Lower lobe of right lung (tissue), 2 donors: ENCODE data around the gene SERPINB1. TPM values are rescaled to one million over a fixed set of nuclear protein-coding genes. Genes with fewer than 3 reads are reported as not detected.
"Not testable (repeated sequence)": the region's sequence is repeated elsewhere in the genome, so short reads cannot be mapped to it uniquely, and the experiment has no call there.

ENCODE experiments used
- ATAC-seq, 2 donors: fragments of 200-7000 bp; cut with Tn5 transposase; one replicate each; pipeline ENCODE4 v1.9.1; 2020 to 2022; ENCODE audit warnings: mild to moderate bottlenecking in 2 of 2, moderate library complexity in 2 of 2
- DNase-seq: peaks from one replicate; pipeline ENCODE4 v3.0.0-alpha.2; 2020
- H3K27ac ChIP-seq: fragments of 200-600 bp; one replicate; pipeline ENCODE4 v1.8.0; 2022
- H3K27me3 ChIP-seq: fragments of 200-600 bp; one replicate; pipeline ENCODE4 v1.8.0; 2022; ENCODE audit warnings: low read depth
- H3K36me3 ChIP-seq: fragments of 200-600 bp; one replicate; pipeline ENCODE4 v1.8.0; 2022; ENCODE audit warnings: mild to moderate bottlenecking
- H3K4me1 ChIP-seq: fragments of 200-600 bp; one replicate; pipeline ENCODE4 v1.8.0; 2022
- H3K4me3 ChIP-seq: fragments of 200-600 bp; one replicate; pipeline ENCODE4 v1.8.0; 2022; ENCODE audit warnings: mild to moderate bottlenecking
- H3K9me3 ChIP-seq: fragments of 200-600 bp; one replicate; pipeline ENCODE4 v1.8.0; 2022
- CTCF ChIP-seq: fragments of 200-600 bp; IDR thresholded peaks from one replicate; pipeline ENCODE4 v1.8.0; 2022; ENCODE audit warnings: antibody characterized with exemption, mild to moderate bottlenecking
- intact Hi-C: fragments of 100-400 bp; cut with DNase I; formaldehyde crosslinking; loops from one replicate; pipeline ENCODE4 v1.11.0; 2022
- total RNA-seq: library from RNA; stranded (reverse); fragmentation: NEBNext Ultra II Directional; extraction: Animal tissue kit (Norgen Biotek cat#: 25700); gene quantifications from one replicate; pipeline ENCODE4 v1.2.1, GENCODE V29; 2021
- donor health status: DM: no; HTN: yes; CAD: no; lungs with severe emphysema.

The SERPINB1 gene
- total RNA-seq, 1 donor from 2014 or later: 125 TPM

DNA sequence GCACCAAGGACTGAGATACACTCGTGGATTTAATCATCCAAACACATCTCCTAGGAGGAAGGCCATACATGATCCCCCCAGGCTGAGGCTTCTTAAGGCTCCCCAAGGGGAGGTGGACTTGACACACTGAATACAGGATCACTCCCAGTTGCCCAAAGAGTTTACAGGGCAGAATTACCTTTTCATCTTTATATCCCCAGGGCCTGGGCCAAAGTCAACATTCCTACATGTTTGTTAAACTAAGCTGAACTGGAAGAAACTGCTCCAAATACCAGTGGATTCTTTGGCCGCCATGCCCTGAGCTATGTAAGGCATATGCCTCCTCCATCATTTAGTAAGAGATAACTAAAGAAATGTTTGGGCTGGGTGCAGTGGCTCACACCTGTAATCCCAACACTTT is 22.2 kb upstream of the SERPINB1 start:
- ATAC-seq: no peak
- no peak for TF ChIP-seq CTCF

GRCh38 chr6:2862712-2863181 is 21.1 kb upstream of the SERPINB1 start:
- no peak overlapping the region for H3K4me3 ChIP-seq
- ATAC-seq: no peak
- DNase-seq: no peak
- H3K27ac ChIP-seq: no peak overlapping the region
- TF ChIP-seq CTCF: no peak
- intact Hi-C loops: no loop called here
- no peaks in the 10 kb centered on the region for H3K27me3 ChIP-seq
- H3K4me1 ChIP-seq: peaks cover 28% of the 10 kb centered on the region
- no peaks in the 10 kb centered on the region for H3K9me3 ChIP-seq
- H3K36me3 ChIP-seq: no peaks in the 10 kb centered on the region

More for the DNA sequence above, 22.2 kb upstream of the SERPINB1 start:
- peaks cover 16% of the 10 kb centered on the region for H3K4me1 ChIP-seq
- no peaks in the 10 kb centered on the region for H3K9me3 ChIP-seq
- H3K27me3 ChIP-seq: no peaks in the 10 kb centered on the region
- H3K36me3 ChIP-seq: no peaks in the 10 kb centered on the region
- no peak overlapping the region for H3K27ac ChIP-seq
- no peak for DNase-seq
- H3K4me3 ChIP-seq: no peak overlapping the region
- intact Hi-C loops: no loop called here

DNA sequence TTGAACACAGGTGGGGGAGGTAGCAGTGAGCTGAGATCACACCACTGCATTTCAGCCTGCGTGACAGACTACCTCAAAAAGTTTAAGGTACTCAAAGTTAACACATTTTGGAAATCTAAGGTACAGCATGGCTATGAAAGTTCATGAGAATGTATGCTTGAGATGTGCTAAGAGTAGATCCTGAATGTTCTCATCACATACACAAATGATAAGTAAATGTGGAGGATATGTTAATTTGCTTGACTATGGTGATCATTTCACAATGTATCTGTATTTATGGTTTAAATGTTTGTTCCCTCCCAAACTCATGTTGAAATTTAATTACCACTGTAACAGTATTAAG is 20.1 kb upstream of the SERPINB1 start:
- ATAC-seq (no peak), DNase-seq (no peak)
- TF ChIP-seq CTCF: no peak
- no peak overlapping the region for H3K27ac ChIP-seq
- intact Hi-C loops: no loop called here
- no peaks in the 10 kb centered on the region for H3K27me3 ChIP-seq
- H3K4me1 ChIP-seq: peaks cover 37% of the 10 kb centered on the region
- no peaks in the 10 kb centered on the region for H3K9me3 ChIP-seq
- H3K36me3 ChIP-seq: no peaks in the 10 kb centered on the region
- no peak overlapping the region for H3K4me3 ChIP-seq

GRCh38 chr6:2861060-2861821 is 19.6 kb upstream of the SERPINB1 start:
- Histone ChIP-seq H3K27ac (no peak overlapping the region), H3K4me3 (no peak overlapping the region), H3K9me3 (no peaks in the 10 kb centered on the region), H3K36me3 (no peaks in the 10 kb centered on the region), H3K4me1 (peaks cover 37% of the 10 kb centered on the region), H3K27me3 (no peaks in the 10 kb centered on the region)
- TF ChIP-seq CTCF: no peak
- DNase-seq (no peak), ATAC-seq (no peak)
- intact Hi-C loops: no loop called here

- H3K9me3 ChIP-seq: not testable (repeated sequence)
- H3K4me1 ChIP-seq: peaks cover 37% of the 10 kb centered on the region
Observed at GRCh38 chr6:2860706-2861059, 19.0 kb upstream of the SERPINB1 start.

DNA sequence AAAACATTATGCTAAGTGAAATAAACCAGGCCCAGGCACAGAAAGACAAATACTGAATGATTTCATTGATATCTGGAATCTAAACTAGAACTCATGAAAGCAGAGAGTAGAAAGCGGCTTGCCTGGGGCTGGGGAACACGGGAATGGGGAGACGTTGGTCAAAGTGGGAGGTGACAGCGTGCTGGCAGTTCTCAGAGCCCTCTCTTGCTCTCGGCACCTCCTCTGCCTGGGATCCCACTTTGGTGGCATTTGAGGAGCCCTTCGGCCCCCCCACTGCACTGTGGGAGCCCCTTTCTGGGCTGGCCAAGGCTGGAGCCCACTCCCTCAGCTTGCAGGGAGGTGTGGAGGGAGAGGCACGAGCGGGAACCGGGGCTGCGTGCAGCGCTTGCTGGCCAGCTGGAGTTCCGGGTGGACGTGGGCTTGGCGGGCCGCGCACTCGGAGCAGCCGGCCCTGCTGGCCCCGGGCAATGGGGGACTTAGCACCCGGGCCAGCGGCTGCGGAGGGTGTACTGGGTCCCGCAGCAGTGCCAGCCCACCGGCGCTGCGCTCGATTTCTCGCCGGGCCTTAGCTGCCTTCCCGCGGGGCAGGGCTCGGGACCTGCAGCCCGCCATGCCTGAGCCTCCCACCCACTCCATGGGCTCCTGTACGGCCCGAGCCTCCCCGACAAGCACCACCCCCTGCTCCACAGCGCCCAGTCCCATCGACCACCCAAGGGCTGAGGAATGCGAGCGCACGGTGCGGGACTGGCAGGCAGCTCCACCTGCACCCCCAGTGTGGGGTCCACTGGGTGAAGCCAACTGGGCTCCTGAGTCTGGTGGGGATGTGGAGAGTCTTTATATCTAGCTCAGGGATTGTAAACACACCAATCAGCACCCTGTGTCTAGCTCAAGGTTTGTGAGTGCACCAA is 18.4 kb upstream of the SERPINB1 start:
- intact Hi-C loops: loop anchor here (10.0 kb wide), 1 partner anchor 45 kb away; the partner anchor contains the start of gene SERPINB9
- H3K27me3 ChIP-seq, ATAC-seq, H3K9me3 ChIP-seq, DNase-seq, H3K4me3 ChIP-seq, H3K27ac ChIP-seq, H3K36me3 ChIP-seq: not testable (repeated sequence)
- peaks cover 40% of the 10 kb centered on the region for H3K4me1 ChIP-seq

More at GRCh38 chr6:2860706-2861059, 19.0 kb upstream of the SERPINB1 start:
- H3K36me3 ChIP-seq, H3K4me3 ChIP-seq, H3K27ac ChIP-seq, intact Hi-C loops, H3K27me3 ChIP-seq, DNase-seq, ATAC-seq: not testable (repeated sequence)
